Neutrophil (primary cell): ENCODE results near the gene NF1.
"Not testable (repeated sequence)": the region's sequence is repeated elsewhere in the genome, so short reads cannot be mapped to it uniquely, and the experiment has no call there.

Experiments
- H3K27ac ChIP-seq: fragments of 200-600 bp; sonication (generic); 2 replicates; pipeline ENCODE4 v1.5.1; 2016; ENCODE audit warnings: mild to moderate bottlenecking, moderate library complexity
- H3K27me3 ChIP-seq: fragments of 200-600 bp; sonication (generic); 2 replicates; pipeline ENCODE4 v1.6.0; 2016; ENCODE audit warnings: mild to moderate bottlenecking
- H3K36me3 ChIP-seq: fragments of 200-600 bp; sonication (generic); 2 replicates; pipeline ENCODE4 v1.5.1; 2017
- H3K4me1 ChIP-seq, 2 experiments: fragments of 200-600 bp in 1 of 2; sonication (generic) in 1 of 2; 1 replicate in 1 of 2; 2 replicates in 1 of 2; pipeline versions ENCODE4 v1.5.1 to v1.6.1; 2013 to 2016; ENCODE audit warnings: low read depth in 1 of 2, low read length in 1 of 2, mild to moderate bottlenecking in 1 of 2, moderate library complexity in 1 of 2; ENCODE audit not compliant: control insufficient read depth in 1 of 2, insufficient read depth in 1 of 2
- H3K4me3 ChIP-seq, 2 experiments: fragments of 200-600 bp in 1 of 2; sonication (generic) in 1 of 2; 1 replicate in 1 of 2; 2 replicates in 1 of 2; pipeline ENCODE4 v1.5.1; 2013 to 2016; ENCODE audit warnings: low read depth in 1 of 2, low read length in 1 of 2, mild to moderate bottlenecking in 1 of 2, moderate library complexity in 1 of 2
- H3K9me3 ChIP-seq: fragments of 200-600 bp; sonication (generic); 2 replicates; pipeline ENCODE4 v1.5.1; 2016
- TF ChIP-seq, protein P1 (sequence below): fragments of 200-600 bp; sonication (generic); IDR thresholded peaks from 2 replicates; pipeline ENCODE4 v1.5.1; 2016; ENCODE audit warnings: antibody characterized with exemption

NF1 gene

DNA sequence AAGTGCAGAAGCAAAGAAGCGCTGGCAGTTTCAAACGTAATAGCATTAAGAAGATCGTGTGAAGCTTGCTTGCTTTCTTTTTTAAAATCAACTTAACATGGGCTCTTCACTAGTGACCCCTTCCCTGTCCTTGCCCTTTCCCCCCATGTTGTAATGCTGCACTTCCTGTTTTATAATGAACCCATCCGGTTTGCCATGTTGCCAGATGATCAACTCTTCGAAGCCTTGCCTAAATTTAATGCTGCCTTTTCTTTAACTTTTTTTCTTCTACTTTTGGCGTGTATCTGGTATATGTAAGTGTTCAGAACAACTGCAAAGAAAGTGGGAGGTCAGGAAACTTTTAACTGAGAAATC, 279.3 kb downstream of the NF1 start:
- Histone ChIP-seq H3K4me1 (peaks cover 27 to 28% of the 10 kb centered on the region in 2 experiments), H3K27me3 (no peaks in the 10 kb centered on the region), H3K36me3 (no peaks in the 10 kb centered on the region), H3K9me3 (no peaks in the 10 kb centered on the region), H3K4me3 (peak overlapping the region; percentile 25 to 41), H3K27ac (peak overlapping the region; percentile 71)
- TF ChIP-seq, protein P1, sequence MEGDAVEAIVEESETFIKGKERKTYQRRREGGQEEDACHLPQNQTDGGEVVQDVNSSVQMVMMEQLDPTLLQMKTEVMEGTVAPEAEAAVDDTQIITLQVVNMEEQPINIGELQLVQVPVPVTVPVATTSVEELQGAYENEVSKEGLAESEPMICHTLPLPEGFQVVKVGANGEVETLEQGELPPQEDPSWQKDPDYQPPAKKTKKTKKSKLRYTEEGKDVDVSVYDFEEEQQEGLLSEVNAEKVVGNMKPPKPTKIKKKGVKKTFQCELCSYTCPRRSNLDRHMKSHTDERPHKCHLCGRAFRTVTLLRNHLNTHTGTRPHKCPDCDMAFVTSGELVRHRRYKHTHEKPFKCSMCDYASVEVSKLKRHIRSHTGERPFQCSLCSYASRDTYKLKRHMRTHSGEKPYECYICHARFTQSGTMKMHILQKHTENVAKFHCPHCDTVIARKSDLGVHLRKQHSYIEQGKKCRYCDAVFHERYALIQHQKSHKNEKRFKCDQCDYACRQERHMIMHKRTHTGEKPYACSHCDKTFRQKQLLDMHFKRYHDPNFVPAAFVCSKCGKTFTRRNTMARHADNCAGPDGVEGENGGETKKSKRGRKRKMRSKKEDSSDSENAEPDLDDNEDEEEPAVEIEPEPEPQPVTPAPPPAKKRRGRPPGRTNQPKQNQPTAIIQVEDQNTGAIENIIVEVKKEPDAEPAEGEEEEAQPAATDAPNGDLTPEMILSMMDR, result no peak

GRCh38 chr17:31374503-31374902, 279.7 kb downstream of the NF1 start:
- Histone ChIP-seq H3K36me3 (no peaks in the 10 kb centered on the region), H3K4me3 (no peak overlapping the region), H3K27me3 (no peaks in the 10 kb centered on the region), H3K4me1 (peaks cover 27 to 28% of the 10 kb centered on the region in 2 experiments), H3K27ac (peak overlapping the region; percentile 71), H3K9me3 (no peaks in the 10 kb centered on the region)
- TF ChIP-seq, protein P1, result no peak

DNA sequence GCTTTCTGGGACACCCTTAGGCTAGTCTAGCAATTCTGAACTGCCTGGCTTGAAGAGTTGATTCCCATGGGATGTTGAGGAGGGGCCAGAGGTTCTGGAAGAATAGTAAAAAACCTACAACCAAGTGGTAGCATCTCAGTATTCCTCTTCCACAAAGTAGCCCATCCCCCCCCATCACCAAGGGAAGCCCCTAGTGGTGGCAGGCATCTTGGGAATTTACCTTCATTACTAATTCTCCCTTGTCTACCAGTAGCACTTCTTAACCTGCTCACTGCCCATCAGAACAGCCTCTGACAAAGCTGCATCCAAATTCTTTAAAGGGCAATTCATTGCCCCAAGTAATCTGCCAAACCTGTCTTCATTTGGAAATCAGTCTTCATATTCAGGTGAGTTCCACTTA, 283.9 kb downstream of the NF1 start:
- no peaks in the 10 kb centered on the region for H3K9me3 ChIP-seq
- no peaks in the 10 kb centered on the region for H3K36me3 ChIP-seq
- H3K27me3 ChIP-seq, result no peaks in the 10 kb centered on the region
- H3K4me3 ChIP-seq, result no peak overlapping the region
- peaks cover 11 to 12% of the 10 kb centered on the region in 2 experiments for H3K4me1 ChIP-seq
- TF ChIP-seq, protein P1, result no peak
- H3K27ac ChIP-seq, result no peak overlapping the region

DNA sequence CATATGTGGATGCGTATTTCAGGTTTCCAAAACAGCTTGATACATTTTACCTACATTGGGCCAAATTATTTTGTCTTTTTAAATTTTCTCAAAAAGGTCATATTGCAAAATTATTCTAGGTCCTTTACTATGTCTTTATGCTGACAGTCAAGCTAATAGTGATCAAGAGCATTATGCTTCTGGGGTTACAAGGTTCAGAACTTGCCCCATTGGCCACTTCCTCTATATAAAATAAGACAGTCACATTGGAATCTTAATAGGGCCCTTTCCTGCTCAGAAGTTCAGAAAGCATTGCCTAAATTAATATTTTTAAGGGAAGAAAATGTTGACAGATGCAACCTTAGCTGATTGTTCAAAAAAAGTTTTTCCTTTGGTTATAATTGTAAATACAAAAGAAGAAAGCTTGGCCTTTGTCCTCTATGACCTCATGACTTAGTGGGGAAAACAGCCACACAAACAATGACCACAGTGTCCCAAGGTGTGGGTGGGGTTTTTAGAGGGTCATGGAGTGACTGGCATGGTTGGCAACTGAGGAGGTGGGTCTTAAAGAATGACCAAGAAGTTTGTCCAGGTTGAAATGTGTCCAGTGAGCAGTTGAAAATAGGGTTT, 284.9 kb downstream of the NF1 start:
- Histone ChIP-seq H3K4me3 (no peak overlapping the region), H3K4me1 (peaks cover under 1 to 2% of the 10 kb centered on the region in 2 experiments), H3K36me3 (no peaks in the 10 kb centered on the region), H3K27ac (no peak overlapping the region), H3K9me3 (no peaks in the 10 kb centered on the region), H3K27me3 (no peaks in the 10 kb centered on the region)
- TF ChIP-seq, protein P1, result no peak

- H3K9me3 ChIP-seq, result no peaks in the 10 kb centered on the region
Observed at GRCh38 chr17:31381165-31381668, 286.4 kb downstream of the NF1 start.

DNA sequence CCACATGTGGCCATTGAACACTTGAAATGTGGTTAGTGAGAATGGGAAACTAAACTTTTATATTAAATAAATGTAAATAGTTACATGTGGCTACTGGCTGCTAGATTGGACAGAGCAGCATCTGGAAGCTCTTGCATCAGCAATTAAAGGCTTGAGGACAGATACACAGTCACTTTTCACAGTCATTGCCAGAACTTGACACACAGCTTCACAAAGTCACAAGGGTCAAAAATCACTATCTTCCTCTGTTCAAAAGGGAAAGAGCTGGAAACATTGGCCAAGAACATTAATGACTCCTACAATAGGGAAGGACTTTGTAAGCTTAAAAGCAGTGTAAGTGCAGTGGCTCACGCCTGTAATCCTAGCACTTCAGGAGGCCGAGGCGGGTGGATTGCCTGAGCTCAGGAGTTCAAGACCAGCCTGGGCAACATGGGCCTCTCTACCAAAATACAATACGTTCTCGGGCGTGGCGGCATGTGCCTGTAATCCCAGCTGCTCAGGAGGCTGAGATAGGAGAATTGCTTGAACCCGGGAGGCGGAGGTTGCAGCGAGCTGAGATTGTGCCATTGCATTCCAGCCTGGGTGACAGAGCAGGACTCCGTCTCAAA, 288.0 kb downstream of the NF1 start:
- not testable (repeated sequence) for H3K4me1 ChIP-seq, H3K27me3 ChIP-seq, H3K36me3 ChIP-seq, H3K27ac ChIP-seq, H3K9me3 ChIP-seq, H3K4me3 ChIP-seq

More at GRCh38 chr17:31381165-31381668, 286.4 kb downstream of the NF1 start:
- no peak overlapping the region for H3K4me3 ChIP-seq
- H3K36me3 ChIP-seq, result no peaks in the 10 kb centered on the region
- TF ChIP-seq, protein P1, result no peak
- no peaks in the 10 kb centered on the region for H3K27me3 ChIP-seq
- no peak overlapping the region for H3K27ac ChIP-seq
- no peaks in the 10 kb centered on the region for H3K4me1 ChIP-seq

DNA sequence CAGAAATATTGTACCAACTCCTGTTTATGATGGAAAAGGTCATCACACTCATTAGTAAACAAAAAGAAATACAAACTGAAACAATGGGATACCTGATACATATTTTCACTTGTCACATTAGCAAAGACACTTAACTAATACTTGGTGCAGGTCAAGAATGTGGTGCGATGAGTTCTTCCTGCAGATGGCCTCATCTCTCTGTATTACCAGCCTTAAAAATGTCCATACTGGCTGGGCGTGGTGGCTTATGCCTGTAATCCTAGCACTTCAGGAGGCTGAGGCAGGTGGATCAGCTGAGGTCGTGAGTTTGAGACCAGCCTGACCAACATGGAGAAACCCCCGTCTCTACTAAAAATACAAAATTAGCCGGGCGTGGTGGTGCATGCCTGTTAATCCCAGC, 288.7 kb downstream of the NF1 start:
- H3K9me3 ChIP-seq, H3K4me1 ChIP-seq, H3K36me3 ChIP-seq, H3K27ac ChIP-seq, H3K4me3 ChIP-seq: not testable (repeated sequence)
- peaks cover 13% of the 10 kb centered on the region for H3K27me3 ChIP-seq
